ENCODE measurements around the gene MTHFD2L.

- TF ChIP-seq POLR2A (IDR thresholded peaks at IDR 0.05) (no peak), CTCF (IDR thresholded peaks at IDR 0.05) (peak in 4 of 6 experiments; percentile 19 to 58 (median 52))
These were observed 162.7 kb downstream of the MTHFD2L start for GRCh38 chr4:74320559-74321118.
